Measurements from ENCODE around the gene KLHL22.
"Not testable (repeated sequence)": the region's sequence is repeated elsewhere in the genome, so short reads cannot be mapped to it uniquely, and the experiment has no call there.

The KLHL22 gene

GRCh38 chr22:20469110-20469868 is 26.3 kb downstream of the KLHL22 start:
- DNase-seq = no peak

- no peak for DNase-seq
Measured at GRCh38 chr22:20466659-20467379, 28.8 kb downstream of the KLHL22 start.

GRCh38 chr22:20465759-20466077 is 29.9 kb downstream of the KLHL22 start:
- no peak for DNase-seq

GRCh38 chr22:20464912-20465758 is 30.5 kb downstream of the KLHL22 start:
- no peak for DNase-seq

- no peak for DNase-seq
Measured at GRCh38 chr22:20464096-20464614, 31.4 kb downstream of the KLHL22 start.

GRCh38 chr22:20463324-20464095 is 32.1 kb downstream of the KLHL22 start:
- DNase-seq = no peak

- no peak for DNase-seq
Measured at GRCh38 chr22:20459862-20460261, 35.7 kb downstream of the KLHL22 start.

- DNase-seq = no peak
Measured at GRCh38 chr22:20459152-20459542, 36.4 kb downstream of the KLHL22 start.

- DNase-seq = no peak
Measured at GRCh38 chr22:20458530-20459151, 37.0 kb downstream of the KLHL22 start.

GRCh38 chr22:20457506-20458240 is 37.9 kb downstream of the KLHL22 start:
- DNase-seq = no peak

GRCh38 chr22:20456722-20457076 is 38.9 kb downstream of the KLHL22 start:
- DNase-seq = no peak

- DNase-seq = peak; percentile 71
Measured at GRCh38 chr22:20456064-20456721, 39.4 kb downstream of the KLHL22 start.

- DNase-seq = no peak
Measured at GRCh38 chr22:20455709-20456063, 39.9 kb downstream of the KLHL22 start.

GRCh38 chr22:20453222-20453621 is 42.4 kb downstream of the KLHL22 start:
- DNase-seq = no peak

- no peak for DNase-seq
Measured at GRCh38 chr22:20451920-20452319, 43.7 kb downstream of the KLHL22 start.

GRCh38 chr22:20451129-20451778 is 44.3 kb downstream of the KLHL22 start:
- DNase-seq = not testable (repeated sequence)

GRCh38 chr22:20450551-20450906 is 45.1 kb downstream of the KLHL22 start:
- no peak for DNase-seq

- no peak for DNase-seq
Measured at GRCh38 chr22:20449819-20450550, 45.6 kb downstream of the KLHL22 start.

GRCh38 chr22:20448630-20449029 is 47.0 kb downstream of the KLHL22 start:
- no peak for DNase-seq

All from right kidney (tissue), 1 donor.